OCI-LY3 (cell line): Measurements from ENCODE around the gene FOXC1.

ENCODE experiments used
- CTCF ChIP-seq: fragments of 200-600, 300-600 bp; sonication (generic); IDR thresholded peaks from 2 replicates; pipeline ENCODE4 v1.5.1; 2014; ENCODE audit warnings: antibody characterized with exemption, low read length, low read depth
- EZH2phosphoT487 ChIP-seq: fragments of 200-600 bp; shearing (Covaris generic); IDR thresholded peaks from 2 replicates; pipeline ENCODE4 v1.6.1; 2018; ENCODE audit warnings: antibody characterized with exemption, mixed run types, low read depth

GRCh38 chr6:1611322-1611571 is 1.5 kb downstream of the FOXC1 start:
- TF ChIP-seq CTCF (no peak), EZH2phosphoT487 (no peak)
